ENCODE results near the gene SCARB1.

The SCARB1 gene

DNA sequence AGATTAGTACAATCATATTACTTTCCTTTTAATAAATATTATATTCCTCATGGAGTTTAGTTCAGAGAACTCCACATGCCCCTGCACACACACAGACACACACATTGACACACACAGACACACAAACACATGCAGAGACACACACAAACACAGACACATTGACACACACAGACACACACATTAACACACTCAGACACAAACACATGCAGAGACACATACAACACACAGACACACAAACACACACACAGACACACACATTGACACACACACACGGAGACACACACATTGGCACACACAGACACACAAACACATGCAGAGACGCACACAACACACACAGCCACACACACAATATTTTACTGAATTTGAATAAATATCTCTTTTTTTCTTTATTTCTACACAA, 12.5 kb upstream of the SCARB1 start:
- Histone ChIP-seq H3K27me3 (ENCODE audit: insufficient read depth, poor library complexity, severe bottlenecking) (no peaks in the 10 kb centered on the region), H3K4me3 (replicated peaks; ENCODE audit: insufficient read depth, low read length) (no peak overlapping the region), H3K27ac (replicated peaks) (no peak overlapping the region)
- TF ChIP-seq, protein P1, sequence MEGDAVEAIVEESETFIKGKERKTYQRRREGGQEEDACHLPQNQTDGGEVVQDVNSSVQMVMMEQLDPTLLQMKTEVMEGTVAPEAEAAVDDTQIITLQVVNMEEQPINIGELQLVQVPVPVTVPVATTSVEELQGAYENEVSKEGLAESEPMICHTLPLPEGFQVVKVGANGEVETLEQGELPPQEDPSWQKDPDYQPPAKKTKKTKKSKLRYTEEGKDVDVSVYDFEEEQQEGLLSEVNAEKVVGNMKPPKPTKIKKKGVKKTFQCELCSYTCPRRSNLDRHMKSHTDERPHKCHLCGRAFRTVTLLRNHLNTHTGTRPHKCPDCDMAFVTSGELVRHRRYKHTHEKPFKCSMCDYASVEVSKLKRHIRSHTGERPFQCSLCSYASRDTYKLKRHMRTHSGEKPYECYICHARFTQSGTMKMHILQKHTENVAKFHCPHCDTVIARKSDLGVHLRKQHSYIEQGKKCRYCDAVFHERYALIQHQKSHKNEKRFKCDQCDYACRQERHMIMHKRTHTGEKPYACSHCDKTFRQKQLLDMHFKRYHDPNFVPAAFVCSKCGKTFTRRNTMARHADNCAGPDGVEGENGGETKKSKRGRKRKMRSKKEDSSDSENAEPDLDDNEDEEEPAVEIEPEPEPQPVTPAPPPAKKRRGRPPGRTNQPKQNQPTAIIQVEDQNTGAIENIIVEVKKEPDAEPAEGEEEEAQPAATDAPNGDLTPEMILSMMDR (IDR thresholded peaks at IDR 0.05; ENCODE audit: insufficient read depth, low read length), result no peak
- TF ChIP-seq POLR2AphosphoS5 (IDR thresholded peaks at IDR 0.05; ENCODE audit: low read depth) (no peak), SPI1 (IDR thresholded peaks at IDR 0.05; ENCODE audit: borderline replicate concordance, low read depth) (no peak), GABPA (IDR thresholded peaks at IDR 0.05; ENCODE audit: low read depth) (no peak)
- TF ChIP-seq, protein P2, sequence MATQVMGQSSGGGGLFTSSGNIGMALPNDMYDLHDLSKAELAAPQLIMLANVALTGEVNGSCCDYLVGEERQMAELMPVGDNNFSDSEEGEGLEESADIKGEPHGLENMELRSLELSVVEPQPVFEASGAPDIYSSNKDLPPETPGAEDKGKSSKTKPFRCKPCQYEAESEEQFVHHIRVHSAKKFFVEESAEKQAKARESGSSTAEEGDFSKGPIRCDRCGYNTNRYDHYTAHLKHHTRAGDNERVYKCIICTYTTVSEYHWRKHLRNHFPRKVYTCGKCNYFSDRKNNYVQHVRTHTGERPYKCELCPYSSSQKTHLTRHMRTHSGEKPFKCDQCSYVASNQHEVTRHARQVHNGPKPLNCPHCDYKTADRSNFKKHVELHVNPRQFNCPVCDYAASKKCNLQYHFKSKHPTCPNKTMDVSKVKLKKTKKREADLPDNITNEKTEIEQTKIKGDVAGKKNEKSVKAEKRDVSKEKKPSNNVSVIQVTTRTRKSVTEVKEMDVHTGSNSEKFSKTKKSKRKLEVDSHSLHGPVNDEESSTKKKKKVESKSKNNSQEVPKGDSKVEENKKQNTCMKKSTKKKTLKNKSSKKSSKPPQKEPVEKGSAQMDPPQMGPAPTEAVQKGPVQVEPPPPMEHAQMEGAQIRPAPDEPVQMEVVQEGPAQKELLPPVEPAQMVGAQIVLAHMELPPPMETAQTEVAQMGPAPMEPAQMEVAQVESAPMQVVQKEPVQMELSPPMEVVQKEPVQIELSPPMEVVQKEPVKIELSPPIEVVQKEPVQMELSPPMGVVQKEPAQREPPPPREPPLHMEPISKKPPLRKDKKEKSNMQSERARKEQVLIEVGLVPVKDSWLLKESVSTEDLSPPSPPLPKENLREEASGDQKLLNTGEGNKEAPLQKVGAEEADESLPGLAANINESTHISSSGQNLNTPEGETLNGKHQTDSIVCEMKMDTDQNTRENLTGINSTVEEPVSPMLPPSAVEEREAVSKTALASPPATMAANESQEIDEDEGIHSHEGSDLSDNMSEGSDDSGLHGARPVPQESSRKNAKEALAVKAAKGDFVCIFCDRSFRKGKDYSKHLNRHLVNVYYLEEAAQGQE (IDR thresholded peaks at IDR 0.05; ENCODE audit: insufficient replicate concordance, low read depth), result no peak
- DNase-seq (ENCODE audit: low read depth in 1 of 2, low spot score in 1 of 2), result no peak

DNA sequence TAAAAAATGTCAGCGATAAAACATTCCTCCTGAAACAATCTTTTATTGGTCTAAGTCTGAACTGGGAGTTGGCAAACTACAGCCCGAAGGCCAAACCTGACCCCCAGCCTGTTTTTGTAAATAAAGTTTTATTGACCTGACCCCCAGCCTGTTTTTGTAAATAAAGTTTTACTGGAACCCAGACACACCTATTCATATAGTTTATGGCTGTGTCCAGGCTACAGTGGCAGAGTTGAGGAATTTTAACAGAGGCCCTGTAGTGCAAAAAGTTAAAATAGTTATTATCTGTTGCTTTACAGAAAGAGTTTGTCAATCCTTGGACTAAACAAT, 12.1 kb upstream of the SCARB1 start:
- no peak overlapping the region for H3K27ac ChIP-seq (replicated peaks)
- DNase-seq (ENCODE audit: low read depth in 1 of 2, low spot score in 1 of 2), result no peak
- TF ChIP-seq, protein P2 (IDR thresholded peaks at IDR 0.05; ENCODE audit: insufficient replicate concordance, low read depth), result no peak
- TF ChIP-seq GABPA (IDR thresholded peaks at IDR 0.05; ENCODE audit: low read depth) (no peak), SPI1 (IDR thresholded peaks at IDR 0.05; ENCODE audit: borderline replicate concordance, low read depth) (no peak)
- H3K4me3 ChIP-seq (replicated peaks; ENCODE audit: insufficient read depth, low read length), result no peak overlapping the region
- no peaks in the 10 kb centered on the region for H3K27me3 ChIP-seq (ENCODE audit: insufficient read depth, poor library complexity, severe bottlenecking)

DNA sequence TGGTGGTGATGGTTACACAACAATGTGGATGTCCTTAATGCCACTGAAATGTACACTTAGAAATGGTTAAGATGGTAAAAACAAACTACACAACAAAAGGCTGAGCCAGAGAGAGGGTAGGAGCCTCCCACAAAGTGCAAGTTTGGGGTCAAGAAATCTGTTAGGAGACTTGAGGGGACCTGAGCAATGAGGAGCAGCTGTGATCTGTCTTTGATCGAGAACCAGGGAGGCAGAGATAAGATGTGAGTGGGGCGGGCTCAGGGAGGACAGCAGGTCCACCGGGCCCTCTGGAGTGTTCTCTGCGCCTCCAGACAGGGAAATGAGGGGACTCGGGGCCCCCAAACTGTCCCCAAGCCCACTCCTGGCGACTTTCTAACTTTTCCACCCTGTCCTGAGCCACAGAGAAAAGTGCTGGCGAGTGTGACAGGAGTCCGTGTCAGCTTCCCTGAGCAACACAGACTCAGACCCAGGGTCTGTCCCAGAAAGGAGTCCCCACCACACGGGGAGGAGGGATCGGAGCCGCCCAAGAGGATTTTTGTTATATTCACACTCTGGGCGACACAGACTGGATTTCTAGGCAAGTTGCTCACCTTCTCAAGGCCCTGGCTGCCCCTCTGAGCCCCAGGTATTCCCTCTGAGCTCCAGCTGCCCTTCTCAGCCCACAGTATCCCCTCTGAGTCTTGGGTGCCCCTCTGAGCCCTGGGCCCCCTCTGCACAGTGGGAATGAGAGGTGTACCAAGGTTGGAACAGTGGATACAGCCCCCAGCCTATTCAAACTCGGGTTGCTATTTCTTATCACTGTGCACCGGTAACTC, 11.5 kb upstream of the SCARB1 start:
- H3K27ac ChIP-seq (replicated peaks), result no peak overlapping the region
- no peaks in the 10 kb centered on the region for H3K27me3 ChIP-seq (ENCODE audit: insufficient read depth, poor library complexity, severe bottlenecking)
- TF ChIP-seq, protein P1 (IDR thresholded peaks at IDR 0.05; ENCODE audit: insufficient read depth, low read length), result no peak
- TF ChIP-seq SPI1 (IDR thresholded peaks at IDR 0.05; ENCODE audit: borderline replicate concordance, low read depth), result no peak
- no peak for TF ChIP-seq GABPA (IDR thresholded peaks at IDR 0.05; ENCODE audit: low read depth)
- no peak for TF ChIP-seq POLR2AphosphoS5 (IDR thresholded peaks at IDR 0.05; ENCODE audit: low read depth)
- TF ChIP-seq, protein P2 (IDR thresholded peaks at IDR 0.05; ENCODE audit: insufficient replicate concordance, low read depth), result no peak
- no peak for DNase-seq (ENCODE audit: low read depth in 1 of 2, low spot score in 1 of 2)
- H3K4me3 ChIP-seq (replicated peaks; ENCODE audit: insufficient read depth, low read length), result no peak overlapping the region

All from HL-60 (cell line).